NCI-H2081 (cell line): ENCODE results near the gene MKI67.
A peak's percentile ranks its signal among the peaks of the same experiment; 100 is the strongest.
"Not testable (repeated sequence)": the region's sequence is repeated elsewhere in the genome, so short reads cannot be mapped to it uniquely, and the experiment has no call there.

Source experiments
- DNase-seq, 2 experiments: peaks; one replicate each; lab custom pipeline; 2025; lab: John Stamatoyannopoulos, UW

MKI67 gene

GRCh38 chr10:128110339-128110738, 15.9 kb downstream of the MKI67 start:
- DNase-seq = no peak

- DNase-seq = peak; percentile 13 to 72
These were observed 16.5 kb downstream of the MKI67 start for GRCh38 chr10:128109707-128110106.

GRCh38 chr10:128105383-128105782, 20.8 kb downstream of the MKI67 start:
- no peak for DNase-seq

GRCh38 chr10:128103229-128103714, 23.0 kb downstream of the MKI67 start:
- no peak for DNase-seq

- no peak for DNase-seq
These were observed 23.6 kb downstream of the MKI67 start for GRCh38 chr10:128102480-128103228.

GRCh38 chr10:128101901-128102300, 24.3 kb downstream of the MKI67 start:
- no peak for DNase-seq

- no peak for DNase-seq
These were observed 26.3 kb downstream of the MKI67 start for GRCh38 chr10:128099901-128100300.

GRCh38 chr10:128098631-128099030, 27.6 kb downstream of the MKI67 start:
- DNase-seq = no peak

GRCh38 chr10:128097783-128098182, 28.4 kb downstream of the MKI67 start:
- no peak for DNase-seq

GRCh38 chr10:128096486-128097199, 29.6 kb downstream of the MKI67 start:
- no peak for DNase-seq

GRCh38 chr10:128095753-128096469, 30.3 kb downstream of the MKI67 start:
- DNase-seq = no peak

GRCh38 chr10:128095027-128095752, 31.0 kb downstream of the MKI67 start:
- DNase-seq = peak in 1 of 2 experiments; percentile 9

- not testable (repeated sequence) for DNase-seq
These were observed 31.6 kb downstream of the MKI67 start for GRCh38 chr10:128094596-128094995.

- no peak for DNase-seq
These were observed 33.8 kb downstream of the MKI67 start for GRCh38 chr10:128092454-128092853.

GRCh38 chr10:128091636-128092210, 34.5 kb downstream of the MKI67 start:
- no peak for DNase-seq

- DNase-seq = peak in 1 of 2 experiments; percentile 9
These were observed 38.1 kb downstream of the MKI67 start for GRCh38 chr10:128087884-128088709.

- no peak for DNase-seq
These were observed 38.9 kb downstream of the MKI67 start for GRCh38 chr10:128087146-128087883.

GRCh38 chr10:128086003-128086863, 40.0 kb downstream of the MKI67 start:
- DNase-seq = no peak

- DNase-seq = no peak
These were observed 41.2 kb downstream of the MKI67 start for GRCh38 chr10:128084991-128085390.
